RWPE1 (cell line): ENCODE data around the gene ST3GAL3.
A peak's percentile ranks its signal among the peaks of the same experiment; 100 is the strongest.

Experiments
- CTCF ChIA-PET: fragments of 350-600 bp; sonication (Branson Sonifier 250); formaldehyde crosslinking; extraction: SDS; loops from one replicate; lab custom pipeline; 2021; lab: Yijun Ruan, JAX
- POLR2A ChIA-PET: fragments of 400-600 bp; formaldehyde crosslinking; extraction: SDS; loops from one replicate; lab custom pipeline; 2020; ENCODE audit warnings: antibody characterized with exemption; ENCODE audit not compliant: low non-redundant PET; lab: Yijun Ruan, JAX
- DNase-seq: peaks from one replicate; pipeline ENCODE4 v3.0.0; 2012; ENCODE audit warnings: low spot score
- H3K27ac ChIP-seq: fragments of 450-650 bp; 2 replicates; pipeline ENCODE4 v1.5.1; 2017
- CTCF ChIP-seq: fragments of 450-650 bp; conservative IDR thresholded peaks from 2 replicates; pipeline ENCODE4 v1.5.1; 2017; ENCODE audit warnings: low read depth, mild to moderate bottlenecking

Gene ST3GAL3

GRCh38 chr1:43914576-43915525 lies 207.5 kb downstream of the ST3GAL3 start:
- H3K27ac ChIP-seq, result peak overlapping the region; percentile 100
- no peak for TF ChIP-seq CTCF
- DNase-seq, result peak; percentile 62
- ChIA-PET POLR2A (interaction anchor here (0.6 to 0.9 kb wide), 3 partner anchors 16 to 58 kb away, joined by 3 read pairs; no protein-coding TSS in a partner anchor), CTCF (interaction anchor here (1.7 to 2.1 kb wide), 2 partner anchors 20 to 151 kb away, joined by 8 to 14 read pairs; partner anchors contain the start of gene ARTN)

- POLR2A ChIA-PET, result interaction anchor here (0.5 kb wide), 1 partner anchor 748 kb away, joined by 4 read pairs; the partner anchor contains the start of genes CFAP57 and EBNA1BP2
- DNase-seq, result no peak
- CTCF ChIA-PET, result interaction anchor here (1.4 kb wide), 1 partner anchor 15 kb away, joined by 3 read pairs; no protein-coding TSS in a partner anchor
- no peak for TF ChIP-seq CTCF
- peak overlapping the region; percentile 83 for H3K27ac ChIP-seq
Measured at GRCh38 chr1:43919906-43920305, 212.6 kb downstream of the ST3GAL3 start.

- TF ChIP-seq CTCF, result no peak
- peak overlapping the region; percentile 83 for H3K27ac ChIP-seq
- DNase-seq, result no peak
- ChIA-PET CTCF (interaction anchor here (0.6 to 1.0 kb wide), 3 partner anchors 127 to 158 kb away, joined by 3 to 4 read pairs (median 3); no protein-coding TSS in a partner anchor), POLR2A (no interaction called here)
Measured at GRCh38 chr1:43921022-43921421, 213.7 kb downstream of the ST3GAL3 start.

- ChIA-PET CTCF (interaction anchor here (0.6 kb wide), 2 partner anchors 10 to 104 kb away, joined by 3 to 5 read pairs; no protein-coding TSS in a partner anchor), POLR2A (no interaction called here)
- TF ChIP-seq CTCF, result no peak
- peak overlapping the region; percentile 53 for H3K27ac ChIP-seq
- no peak for DNase-seq
Measured at GRCh38 chr1:43924516-43924915, 217.2 kb downstream of the ST3GAL3 start.

GRCh38 chr1:43925846-43926245 lies 218.5 kb downstream of the ST3GAL3 start:
- H3K27ac ChIP-seq, result peak overlapping the region; percentile 34
- POLR2A ChIA-PET, result no interaction called here
- no peak for TF ChIP-seq CTCF
- CTCF ChIA-PET, result interaction anchor here (0.8 kb wide), 1 partner anchor 36 kb away, joined by 3 read pairs; no protein-coding TSS in a partner anchor
- DNase-seq, result no peak

- ChIA-PET CTCF (interaction anchor here (0.6 to 1.5 kb wide), 6 partner anchors 15 to 167 kb away, joined by 3 to 8 read pairs (median 4); partner anchors contain the start of gene ATP6V0B), POLR2A (interaction anchor here (1.2 kb wide), 2 partner anchors 15 to 166 kb away, joined by 3 read pairs; no protein-coding TSS in a partner anchor)
- peak overlapping the region; percentile 96 for H3K27ac ChIP-seq
- peak; percentile 57 for TF ChIP-seq CTCF
- peak; percentile 66 for DNase-seq
Measured at GRCh38 chr1:43930168-43930948, 223.0 kb downstream of the ST3GAL3 start.
